ENCODE results near the gene FAM163B.

DNA sequence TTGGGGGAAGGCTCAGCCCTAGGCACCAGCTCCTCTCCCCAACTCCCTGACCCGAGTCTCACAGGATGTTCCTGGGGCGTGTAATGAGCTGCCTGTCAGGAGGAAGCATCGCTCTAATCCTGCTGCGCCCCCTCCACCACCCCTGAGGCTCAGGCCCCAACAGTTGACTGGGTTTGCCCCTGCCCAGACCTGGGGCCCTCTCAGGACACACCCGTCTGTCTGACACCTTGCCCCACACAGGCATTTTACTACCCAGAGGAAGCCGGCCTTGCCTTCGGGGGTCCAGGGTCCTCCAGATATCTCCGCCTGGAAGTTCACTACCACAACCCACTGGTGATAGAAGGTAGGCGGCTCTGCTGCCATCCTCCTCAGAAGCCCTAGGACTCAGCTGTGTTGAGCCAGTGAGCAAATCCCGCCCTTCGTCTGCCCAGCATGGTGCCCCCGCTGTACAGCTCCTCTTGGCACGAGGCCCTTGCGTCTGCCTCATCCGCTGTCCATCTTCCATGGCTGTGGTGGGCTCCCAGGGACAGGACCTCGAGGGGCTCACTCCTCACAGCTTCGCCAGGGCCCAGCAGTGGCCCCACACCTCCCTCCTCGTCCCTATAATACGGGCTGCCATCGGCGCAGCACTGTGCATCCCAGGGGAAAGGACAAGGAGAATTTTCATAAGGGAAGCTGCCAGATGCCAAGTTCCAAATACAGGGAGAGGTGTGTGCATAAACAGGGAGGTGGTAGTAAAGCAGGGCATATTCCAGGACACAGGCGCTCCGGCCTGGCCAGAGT is 35.0 kb upstream of the FAM163B start:
- TF ChIP-seq, protein P1, sequence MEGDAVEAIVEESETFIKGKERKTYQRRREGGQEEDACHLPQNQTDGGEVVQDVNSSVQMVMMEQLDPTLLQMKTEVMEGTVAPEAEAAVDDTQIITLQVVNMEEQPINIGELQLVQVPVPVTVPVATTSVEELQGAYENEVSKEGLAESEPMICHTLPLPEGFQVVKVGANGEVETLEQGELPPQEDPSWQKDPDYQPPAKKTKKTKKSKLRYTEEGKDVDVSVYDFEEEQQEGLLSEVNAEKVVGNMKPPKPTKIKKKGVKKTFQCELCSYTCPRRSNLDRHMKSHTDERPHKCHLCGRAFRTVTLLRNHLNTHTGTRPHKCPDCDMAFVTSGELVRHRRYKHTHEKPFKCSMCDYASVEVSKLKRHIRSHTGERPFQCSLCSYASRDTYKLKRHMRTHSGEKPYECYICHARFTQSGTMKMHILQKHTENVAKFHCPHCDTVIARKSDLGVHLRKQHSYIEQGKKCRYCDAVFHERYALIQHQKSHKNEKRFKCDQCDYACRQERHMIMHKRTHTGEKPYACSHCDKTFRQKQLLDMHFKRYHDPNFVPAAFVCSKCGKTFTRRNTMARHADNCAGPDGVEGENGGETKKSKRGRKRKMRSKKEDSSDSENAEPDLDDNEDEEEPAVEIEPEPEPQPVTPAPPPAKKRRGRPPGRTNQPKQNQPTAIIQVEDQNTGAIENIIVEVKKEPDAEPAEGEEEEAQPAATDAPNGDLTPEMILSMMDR (IDR thresholded peaks at IDR 0.05 in 8 of 11, conservative IDR thresholded peaks at IDR 0.05 in 3 of 11), result no peak
- TF ChIP-seq POLR2A (IDR thresholded peaks at IDR 0.05) (no peak), POLR2AphosphoS5 (IDR thresholded peaks at IDR 0.05) (no peak)
